ENCODE results near the gene SMO. TPM values are rescaled to one million over a fixed set of nuclear protein-coding genes. Genes with fewer than 3 reads are reported as not detected.

SMO gene
- polyA plus RNA-seq, 3 donors, result 0.07 TPM; not detected in 2

DNA sequence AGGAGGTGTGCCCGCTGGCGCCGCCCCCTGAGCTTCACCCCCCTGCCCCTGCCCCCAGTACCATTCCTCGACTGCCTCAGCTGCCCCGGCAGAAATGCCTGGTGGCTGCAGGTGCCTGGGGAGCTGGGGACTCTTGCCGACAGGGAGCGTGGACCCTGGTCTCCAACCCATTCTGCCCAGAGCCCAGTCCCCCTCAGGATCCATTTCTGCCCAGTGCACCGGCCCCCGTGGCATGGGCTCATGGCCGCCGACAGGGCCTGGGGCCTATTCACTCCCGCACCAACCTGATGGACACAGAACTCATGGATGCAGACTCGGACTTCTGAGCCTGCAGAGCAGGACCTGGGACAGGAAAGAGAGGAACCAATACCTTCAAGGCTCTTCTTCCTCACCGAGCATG, 23.7 kb downstream of the SMO start:
- Mint-ChIP-seq H3K4me3 (no peak overlapping the region), H3K4me1 (peaks cover 9% of the 10 kb centered on the region), H3K36me3 (no peaks in the 10 kb centered on the region), H3K27me3 (ENCODE audit: low read depth in 3 of 3) (peaks cover 3 to 17% (median 4%) of the 10 kb centered on the region in 3 donors), H3K27ac (no peak overlapping the region), H3K9me3 (peaks cover 2 to 13% (median 5%) of the 10 kb centered on the region in 7 donors)
- no peaks in the 10 kb centered on the region for H3K79me2 ChIP-seq (ENCODE audit: insufficient read depth, low read length)
- intact Hi-C loops (cut with micrococcal nuclease), result loop anchor here (10.0 kb wide), 1 partner anchor 263 kb away; no protein-coding TSS in a partner anchor
- H4K20me1 ChIP-seq (ENCODE audit: insufficient read depth, low read length), result no peaks in the 10 kb centered on the region
- no peak overlapping the region for H3K4me2 ChIP-seq (replicated peaks; ENCODE audit: extremely low read depth, low read length, poor library complexity, severe bottlenecking)
- H2AFZ ChIP-seq (ENCODE audit: insufficient read depth, low read depth, low read length, poor library complexity, severe bottlenecking), result no peak overlapping the region
- no peaks in the 10 kb centered on the region for H3K36me3 ChIP-seq (replicated peaks in 1 of 2; ENCODE audit: control insufficient read depth in 1 of 2, insufficient read depth in 2 of 2, low read length in 2 of 2)
- H3K4me1 ChIP-seq (ENCODE audit: control insufficient read depth in 1 of 2, insufficient read depth in 2 of 2, low read length in 2 of 2), result no peaks in the 10 kb centered on the region
- WGBS (ENCODE audit: insufficient coverage), result 89% methylated on average over 10 of the region's 14 CpGs
- no peak overlapping the region for H3K27ac ChIP-seq (ENCODE audit: low read depth in 1 of 2, low read length in 2 of 2)
- no peaks in the 10 kb centered on the region for H3K9me3 ChIP-seq (replicated peaks in 1 of 2; ENCODE audit: control insufficient read depth in 1 of 2, insufficient read depth in 1 of 2, low read length in 2 of 2)
- no peak overlapping the region for H3K9ac ChIP-seq (ENCODE audit: insufficient read depth, low read length, poor library complexity, severe bottlenecking)
- no peaks in the 10 kb centered on the region for H3K27me3 ChIP-seq (ENCODE audit: control insufficient read depth in 2 of 2, insufficient read depth in 2 of 2, low read length in 2 of 2)
- DNase-seq, result no peak
- H3K4me3 ChIP-seq (replicated peaks in 1 of 3; ENCODE audit: low read depth in 2 of 3, low read length in 3 of 3), result no peak overlapping the region
- TF ChIP-seq, protein P1, sequence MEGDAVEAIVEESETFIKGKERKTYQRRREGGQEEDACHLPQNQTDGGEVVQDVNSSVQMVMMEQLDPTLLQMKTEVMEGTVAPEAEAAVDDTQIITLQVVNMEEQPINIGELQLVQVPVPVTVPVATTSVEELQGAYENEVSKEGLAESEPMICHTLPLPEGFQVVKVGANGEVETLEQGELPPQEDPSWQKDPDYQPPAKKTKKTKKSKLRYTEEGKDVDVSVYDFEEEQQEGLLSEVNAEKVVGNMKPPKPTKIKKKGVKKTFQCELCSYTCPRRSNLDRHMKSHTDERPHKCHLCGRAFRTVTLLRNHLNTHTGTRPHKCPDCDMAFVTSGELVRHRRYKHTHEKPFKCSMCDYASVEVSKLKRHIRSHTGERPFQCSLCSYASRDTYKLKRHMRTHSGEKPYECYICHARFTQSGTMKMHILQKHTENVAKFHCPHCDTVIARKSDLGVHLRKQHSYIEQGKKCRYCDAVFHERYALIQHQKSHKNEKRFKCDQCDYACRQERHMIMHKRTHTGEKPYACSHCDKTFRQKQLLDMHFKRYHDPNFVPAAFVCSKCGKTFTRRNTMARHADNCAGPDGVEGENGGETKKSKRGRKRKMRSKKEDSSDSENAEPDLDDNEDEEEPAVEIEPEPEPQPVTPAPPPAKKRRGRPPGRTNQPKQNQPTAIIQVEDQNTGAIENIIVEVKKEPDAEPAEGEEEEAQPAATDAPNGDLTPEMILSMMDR (IDR thresholded peaks at IDR 0.05), result no peak

DNA sequence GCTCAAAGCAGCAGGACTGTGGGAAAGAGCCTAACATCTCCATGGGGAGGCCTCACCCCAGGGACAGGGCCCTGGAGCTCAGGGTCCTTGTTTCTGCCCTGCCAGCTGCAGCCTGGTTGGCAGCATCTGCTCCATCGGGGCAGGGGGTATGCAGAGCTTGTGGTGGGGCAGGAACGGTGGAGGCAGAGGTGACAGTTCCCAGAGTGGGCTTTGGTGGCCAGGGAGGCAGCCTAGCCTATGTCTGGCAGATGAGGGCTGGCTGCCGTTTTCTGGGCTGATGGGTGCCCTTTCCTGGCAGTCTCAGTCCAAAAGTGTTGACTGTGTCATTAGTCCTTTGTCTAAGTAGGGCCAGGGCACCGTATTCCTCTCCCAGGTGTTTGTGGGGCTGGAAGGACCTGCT, 24.2 kb downstream of the SMO start:
- no peak overlapping the region for H3K27ac ChIP-seq (ENCODE audit: low read depth in 1 of 2, low read length in 2 of 2)
- Mint-ChIP-seq H3K27ac (no peak overlapping the region), H3K27me3 (ENCODE audit: low read depth in 3 of 3) (peaks cover 3 to 17% (median 4%) of the 10 kb centered on the region in 3 donors), H3K9me3 (peaks cover 2 to 13% (median 5%) of the 10 kb centered on the region in 7 donors), H3K4me1 (peaks cover 9% of the 10 kb centered on the region), H3K36me3 (no peaks in the 10 kb centered on the region), H3K4me3 (no peak overlapping the region)
- H3K9me3 ChIP-seq (replicated peaks in 1 of 2; ENCODE audit: control insufficient read depth in 1 of 2, insufficient read depth in 1 of 2, low read length in 2 of 2), result no peaks in the 10 kb centered on the region
- no peak overlapping the region for H3K9ac ChIP-seq (ENCODE audit: insufficient read depth, low read length, poor library complexity, severe bottlenecking)
- 90% methylated on average over 3 of the region's 4 CpGs for WGBS (ENCODE audit: insufficient coverage)
- H3K27me3 ChIP-seq (ENCODE audit: control insufficient read depth in 2 of 2, insufficient read depth in 2 of 2, low read length in 2 of 2), result no peaks in the 10 kb centered on the region
- no peak overlapping the region for H3K4me2 ChIP-seq (replicated peaks; ENCODE audit: extremely low read depth, low read length, poor library complexity, severe bottlenecking)
- no peak overlapping the region for H3K4me3 ChIP-seq (replicated peaks in 1 of 3; ENCODE audit: low read depth in 2 of 3, low read length in 3 of 3)
- TF ChIP-seq, protein P1 (IDR thresholded peaks at IDR 0.05), result no peak
- DNase-seq, result no peak
- H4K20me1 ChIP-seq (ENCODE audit: insufficient read depth, low read length), result no peaks in the 10 kb centered on the region
- intact Hi-C loops (cut with micrococcal nuclease), result loop anchor here (10.0 kb wide), 1 partner anchor 262 kb away; no protein-coding TSS in a partner anchor
- no peaks in the 10 kb centered on the region for H3K4me1 ChIP-seq (ENCODE audit: control insufficient read depth in 1 of 2, insufficient read depth in 2 of 2, low read length in 2 of 2)
- no peak overlapping the region for H2AFZ ChIP-seq (ENCODE audit: insufficient read depth, low read depth, low read length, poor library complexity, severe bottlenecking)
- H3K36me3 ChIP-seq (replicated peaks in 1 of 2; ENCODE audit: control insufficient read depth in 1 of 2, insufficient read depth in 2 of 2, low read length in 2 of 2), result no peaks in the 10 kb centered on the region
- H3K79me2 ChIP-seq (ENCODE audit: insufficient read depth, low read length), result no peaks in the 10 kb centered on the region
